Lower leg skin (tissue), 3 donors: ENCODE data around the gene COL24A1.

Source experiments
- POLR2A ChIP-seq, 2 donors: fragments of 450-650 bp; IDR thresholded peaks; one replicate each; pipeline ENCODE4 v1.6.1; 2016 to 2017; ENCODE audit warnings: antibody characterized with exemption in 2 of 2, mild to moderate bottlenecking in 1 of 2, moderate library complexity in 1 of 2
- TF ChIP-seq, protein P1 (sequence below), 3 donors: fragments of 450-650 bp; IDR thresholded peaks; one replicate each; pipeline ENCODE4 v1.5.1; 2016; ENCODE audit warnings: antibody characterized with exemption in 3 of 3, mild to moderate bottlenecking in 3 of 3, moderate library complexity in 2 of 3

GRCh38 chr1:85992791-85993190 lies 163.8 kb downstream of the COL24A1 start:
- TF ChIP-seq, protein P1, sequence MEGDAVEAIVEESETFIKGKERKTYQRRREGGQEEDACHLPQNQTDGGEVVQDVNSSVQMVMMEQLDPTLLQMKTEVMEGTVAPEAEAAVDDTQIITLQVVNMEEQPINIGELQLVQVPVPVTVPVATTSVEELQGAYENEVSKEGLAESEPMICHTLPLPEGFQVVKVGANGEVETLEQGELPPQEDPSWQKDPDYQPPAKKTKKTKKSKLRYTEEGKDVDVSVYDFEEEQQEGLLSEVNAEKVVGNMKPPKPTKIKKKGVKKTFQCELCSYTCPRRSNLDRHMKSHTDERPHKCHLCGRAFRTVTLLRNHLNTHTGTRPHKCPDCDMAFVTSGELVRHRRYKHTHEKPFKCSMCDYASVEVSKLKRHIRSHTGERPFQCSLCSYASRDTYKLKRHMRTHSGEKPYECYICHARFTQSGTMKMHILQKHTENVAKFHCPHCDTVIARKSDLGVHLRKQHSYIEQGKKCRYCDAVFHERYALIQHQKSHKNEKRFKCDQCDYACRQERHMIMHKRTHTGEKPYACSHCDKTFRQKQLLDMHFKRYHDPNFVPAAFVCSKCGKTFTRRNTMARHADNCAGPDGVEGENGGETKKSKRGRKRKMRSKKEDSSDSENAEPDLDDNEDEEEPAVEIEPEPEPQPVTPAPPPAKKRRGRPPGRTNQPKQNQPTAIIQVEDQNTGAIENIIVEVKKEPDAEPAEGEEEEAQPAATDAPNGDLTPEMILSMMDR (IDR thresholded peaks at IDR 0.05), result no peak
- no peak for TF ChIP-seq POLR2A (IDR thresholded peaks at IDR 0.05)
